Measurements from ENCODE around the gene ZBED4.

The ZBED4 gene

DNA sequence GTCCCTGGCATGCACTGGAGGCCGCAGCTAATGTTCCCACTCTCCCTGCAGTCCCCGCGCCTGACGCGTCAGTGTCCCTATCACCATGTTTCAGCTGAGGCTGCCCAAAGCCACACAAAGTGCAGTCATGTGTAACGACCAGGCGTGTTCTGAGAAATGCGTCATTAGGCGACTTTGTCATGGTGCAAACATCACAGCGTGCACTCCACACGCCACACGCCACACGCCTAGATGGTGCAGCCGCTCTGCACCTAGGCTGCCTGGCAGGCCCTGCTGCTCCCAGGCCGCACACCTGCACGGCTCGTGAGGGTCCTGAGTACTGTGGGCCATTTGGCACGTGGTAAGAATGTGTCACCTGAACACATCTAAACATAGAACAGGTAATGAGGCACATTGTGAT is 67.2 kb downstream of the ZBED4 start:
- no peak for DNase-seq (ENCODE audit: low read depth)

DNA sequence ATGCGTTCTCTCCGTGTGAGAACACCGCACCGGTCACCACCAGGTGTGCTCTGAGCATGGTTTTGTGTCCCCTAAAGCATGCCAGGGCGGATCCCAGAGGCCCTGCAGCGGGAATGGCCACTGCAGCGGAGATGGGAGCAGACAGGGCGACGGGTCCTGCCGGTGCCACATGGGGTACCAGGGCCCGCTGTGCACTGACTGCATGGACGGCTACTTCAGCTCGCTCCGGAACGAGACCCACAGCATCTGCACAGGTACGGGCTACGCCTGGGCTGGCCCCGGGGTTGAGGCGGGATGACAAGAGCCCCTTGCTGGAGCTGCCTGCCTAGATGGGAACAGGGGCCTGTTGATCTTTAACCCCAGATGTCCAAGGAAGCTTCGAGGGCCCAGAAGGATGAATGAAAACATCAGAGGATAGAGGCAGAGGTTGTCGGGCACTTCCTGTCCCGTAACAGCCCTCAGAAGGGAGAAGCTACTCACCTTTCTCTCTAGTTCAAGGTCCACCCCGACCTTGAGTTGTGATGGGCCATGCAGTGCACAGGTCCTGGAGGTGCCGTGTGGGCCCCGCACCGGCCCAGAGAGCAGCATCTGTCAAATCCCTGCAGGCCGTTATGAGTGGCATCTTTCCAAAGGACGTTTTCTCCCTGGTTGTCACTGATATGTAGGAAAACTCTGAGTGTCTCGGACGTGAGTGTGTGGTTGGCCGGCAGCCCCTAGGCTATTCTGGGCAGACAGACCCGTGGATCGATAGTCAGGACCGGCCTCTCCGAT is 68.0 kb downstream of the ZBED4 start:
- no peak for DNase-seq (ENCODE audit: low read depth)

DNA sequence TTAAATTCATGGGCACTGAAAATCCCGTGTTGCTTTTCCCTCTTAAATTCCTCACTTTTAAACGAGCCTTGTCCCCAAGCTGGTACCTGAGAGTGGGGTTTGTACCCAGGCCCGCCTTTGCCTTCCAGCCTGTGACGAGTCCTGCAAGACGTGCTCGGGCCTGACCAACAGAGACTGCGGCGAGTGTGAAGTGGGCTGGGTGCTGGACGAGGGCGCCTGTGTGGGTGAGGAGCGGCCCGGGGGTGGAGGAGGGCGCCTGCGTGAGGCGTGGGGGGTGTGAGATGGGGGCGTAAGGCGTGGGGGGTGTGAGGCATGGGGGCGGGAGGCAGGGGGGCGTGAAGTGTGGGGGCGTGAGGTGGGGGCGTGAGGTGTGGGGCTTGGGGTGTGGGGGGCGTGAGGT is 68.8 kb downstream of the ZBED4 start:
- no peak for DNase-seq (ENCODE audit: low read depth)

DNA sequence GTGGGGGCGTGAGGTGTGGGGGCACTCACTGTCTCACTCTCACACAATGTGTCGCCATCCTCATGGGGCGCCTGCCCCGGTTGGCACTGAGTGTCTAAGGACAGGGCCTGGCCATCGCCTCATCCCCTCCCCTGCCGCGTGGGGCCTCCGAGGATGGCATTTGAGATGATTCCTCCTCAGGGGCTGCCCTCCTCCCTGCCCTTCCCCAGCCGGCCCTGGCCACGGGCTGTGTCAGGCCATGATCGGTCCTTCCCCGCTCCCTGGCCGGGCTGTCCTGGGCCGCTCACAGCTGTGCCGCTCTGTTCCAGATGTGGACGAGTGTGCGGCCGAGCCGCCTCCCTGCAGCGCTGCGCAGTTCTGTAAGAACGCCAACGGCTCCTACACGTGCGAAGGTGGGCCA is 69.3 kb downstream of the ZBED4 start:
- no peak for DNase-seq (ENCODE audit: low read depth)

DNA sequence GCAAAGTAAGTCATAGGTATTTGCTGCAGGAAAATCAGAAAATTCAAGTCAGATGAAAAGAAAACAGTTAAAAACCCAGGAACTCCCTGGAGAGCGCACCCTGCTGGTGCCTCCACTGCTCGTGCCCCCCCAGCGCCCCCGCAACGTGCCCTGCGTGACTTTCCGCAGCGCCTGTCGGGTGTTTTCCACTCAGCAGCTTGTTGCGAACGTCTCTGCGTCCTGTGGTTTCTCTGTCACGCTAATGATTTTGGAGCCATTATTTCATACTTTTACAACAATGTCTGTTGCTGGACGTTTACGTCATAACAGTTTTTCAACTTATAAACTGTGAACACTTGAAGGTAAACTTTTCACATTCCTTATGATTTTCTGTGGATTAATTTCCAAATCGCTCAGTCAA is 69.8 kb downstream of the ZBED4 start:
- no peak for DNase-seq (ENCODE audit: low read depth)

DNA sequence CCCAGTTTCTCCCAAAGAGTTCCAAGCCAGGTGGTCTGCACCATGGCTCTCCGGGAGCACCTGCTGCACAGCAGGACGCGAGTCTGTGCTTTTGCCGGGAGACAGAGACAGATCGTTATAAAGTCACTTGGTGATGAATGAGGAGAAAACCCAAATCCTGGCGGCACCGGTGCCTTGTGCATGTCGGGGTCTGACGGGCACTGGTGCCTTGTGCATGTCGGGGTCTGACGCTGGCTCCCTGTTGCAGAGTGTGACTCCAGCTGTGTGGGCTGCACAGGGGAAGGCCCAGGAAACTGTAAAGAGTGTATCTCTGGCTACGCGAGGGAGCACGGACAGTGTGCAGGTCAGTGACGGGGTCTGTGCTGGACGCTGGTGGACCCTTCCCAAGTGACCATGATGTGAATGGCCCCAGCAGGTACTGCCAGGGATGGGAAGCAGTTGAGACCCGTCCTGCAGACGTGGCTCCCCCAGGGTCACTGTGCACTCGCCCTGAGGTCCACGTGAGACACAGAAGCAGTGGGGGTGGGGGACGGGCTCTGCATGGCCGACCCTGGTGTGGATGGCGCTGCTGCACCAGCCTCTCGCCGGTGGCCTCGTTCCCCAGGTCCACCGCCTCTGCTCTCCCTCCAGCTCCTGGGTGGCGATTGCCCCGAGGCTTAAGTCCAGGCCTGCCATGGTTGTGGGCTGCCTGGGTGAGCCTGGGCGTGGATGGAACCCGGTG is 70.6 kb downstream of the ZBED4 start:
- DNase-seq (ENCODE audit: low read depth) = no peak

DNA sequence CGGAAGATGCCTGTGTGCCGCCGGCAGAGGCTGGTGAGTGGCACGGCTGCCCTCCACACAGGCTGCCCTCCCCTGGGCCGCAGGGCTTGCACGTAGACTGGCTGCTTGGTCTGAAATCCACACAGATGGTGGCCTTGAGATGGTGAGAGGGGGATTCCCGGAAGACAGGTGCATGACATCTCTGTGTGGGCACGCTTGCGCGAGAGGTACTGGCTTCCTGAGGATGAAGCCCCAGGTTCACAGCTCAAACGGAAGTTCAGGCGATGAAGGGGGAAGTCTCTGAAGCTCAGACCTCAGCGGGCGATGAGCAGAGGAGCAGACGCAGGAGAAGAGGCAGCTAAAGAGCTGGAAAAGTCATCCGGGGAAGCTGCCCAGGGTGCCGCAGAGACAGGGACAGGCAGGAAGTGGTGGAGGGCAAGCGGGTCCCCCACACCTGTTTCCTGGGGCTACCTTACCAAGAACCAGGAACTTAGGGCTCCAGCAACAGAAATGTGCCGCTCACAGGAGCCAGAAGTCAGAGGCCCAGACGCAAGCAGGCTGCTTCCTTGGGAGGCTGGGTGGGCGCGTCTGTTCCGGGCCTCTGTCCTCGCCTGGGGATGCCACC is 72.0 kb downstream of the ZBED4 start:
- no peak for DNase-seq (ENCODE audit: low read depth)

DNA sequence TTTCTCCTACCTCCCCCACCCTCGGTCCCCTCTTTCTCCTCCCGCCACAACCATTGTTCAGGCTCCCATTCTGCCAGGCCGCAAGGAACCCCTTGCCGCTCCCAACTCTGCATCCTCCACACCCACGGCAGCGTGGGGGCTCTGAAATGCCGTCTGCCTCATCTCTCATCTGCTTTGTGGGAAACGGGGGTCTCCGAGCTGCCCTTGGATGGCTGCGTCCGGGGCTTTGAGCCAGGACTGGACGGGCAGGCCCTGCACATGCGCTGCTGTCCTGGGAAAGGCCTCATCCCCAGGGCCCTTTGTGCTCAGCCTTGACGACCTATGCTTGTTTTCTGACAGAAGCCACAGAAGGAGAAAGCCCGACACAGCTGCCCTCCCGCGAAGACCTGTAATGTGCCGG is 73.3 kb downstream of the ZBED4 start:
- no peak for DNase-seq (ENCODE audit: low read depth)

DNA sequence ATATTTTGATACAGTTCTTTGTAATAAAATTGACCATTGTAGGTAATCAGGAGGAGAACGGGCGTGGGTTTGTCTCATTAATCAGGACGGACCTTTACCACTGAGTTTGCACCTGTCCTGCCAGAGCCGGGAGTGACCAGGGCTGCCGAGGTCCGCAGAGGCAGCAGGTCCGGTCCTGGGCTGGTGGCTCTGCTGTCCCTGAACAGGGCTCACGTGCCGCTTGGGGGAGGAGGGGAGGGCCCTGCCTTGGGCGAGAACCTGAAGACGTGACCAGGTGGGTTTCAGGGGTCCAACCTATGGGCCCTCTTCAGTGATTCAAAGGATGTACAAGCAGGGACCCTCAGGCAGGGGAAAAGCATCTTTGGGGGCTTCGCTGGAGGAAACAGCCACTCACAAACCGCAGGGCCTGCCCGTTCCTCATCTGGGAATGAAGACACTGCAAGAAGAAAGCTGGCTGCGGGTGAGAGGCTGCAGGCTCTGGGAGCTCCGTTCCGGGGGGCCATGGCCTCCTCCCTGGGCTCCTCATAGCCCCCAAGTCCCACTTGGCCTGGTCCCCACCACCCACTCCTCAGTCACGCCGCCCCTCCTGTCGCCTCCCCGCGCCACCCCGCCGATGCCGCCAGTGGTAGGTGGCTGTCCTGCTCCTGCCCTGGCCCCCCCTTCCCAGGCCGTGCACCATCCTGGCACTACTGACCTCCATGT is 74.0 kb downstream of the ZBED4 start:
- no peak for DNase-seq (ENCODE audit: low read depth)

DNA sequence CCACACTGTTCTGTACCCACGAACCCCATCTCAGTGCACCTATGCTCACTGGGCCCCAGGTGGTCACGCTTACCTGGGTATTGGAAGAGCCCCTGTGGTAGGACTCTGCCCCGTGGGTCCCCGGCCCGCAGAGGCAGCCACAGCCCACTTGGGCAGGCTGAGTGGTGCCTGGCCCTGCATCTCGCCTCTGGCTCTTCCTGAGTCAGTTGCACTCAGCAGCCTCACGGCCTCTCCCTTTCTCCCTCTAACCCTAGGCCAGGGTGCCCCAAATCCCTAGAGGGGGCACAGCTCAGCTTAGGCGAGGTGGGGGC is 74.5 kb downstream of the ZBED4 start:
- no peak for DNase-seq (ENCODE audit: low read depth)

DNA sequence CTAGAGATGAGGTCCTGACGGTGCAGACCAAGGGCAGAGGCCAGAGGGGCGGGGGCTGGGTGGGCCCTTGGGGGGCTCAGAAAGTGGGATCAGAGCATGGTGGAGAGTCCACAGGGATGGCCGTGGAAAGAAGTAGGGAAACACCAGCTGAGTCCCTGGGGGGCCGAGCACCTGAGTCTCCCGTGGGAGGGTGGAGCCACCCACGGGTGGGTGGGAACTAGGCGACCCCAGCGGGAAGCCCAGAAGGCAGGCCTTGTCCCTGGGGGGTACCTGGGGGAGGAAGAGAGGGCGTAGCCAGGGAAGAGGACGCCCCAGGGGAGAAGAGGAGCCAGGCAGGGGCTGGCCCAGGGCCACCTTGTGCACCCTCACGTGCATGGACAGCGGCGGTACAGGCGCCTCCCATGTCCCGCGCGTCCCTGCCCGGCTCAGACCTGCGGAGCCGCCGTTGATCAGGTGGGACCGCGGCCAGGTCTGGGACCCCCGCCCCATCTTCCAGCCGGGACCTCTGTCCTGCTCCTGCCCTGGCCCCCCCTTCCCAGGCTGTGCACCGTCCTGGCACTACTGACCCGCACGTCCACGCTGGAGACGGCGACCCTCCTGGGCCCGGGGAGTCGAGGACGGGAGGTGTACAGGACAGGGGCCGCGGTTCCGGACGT is 75.0 kb downstream of the ZBED4 start:
- no peak for DNase-seq (ENCODE audit: low read depth)

DNA sequence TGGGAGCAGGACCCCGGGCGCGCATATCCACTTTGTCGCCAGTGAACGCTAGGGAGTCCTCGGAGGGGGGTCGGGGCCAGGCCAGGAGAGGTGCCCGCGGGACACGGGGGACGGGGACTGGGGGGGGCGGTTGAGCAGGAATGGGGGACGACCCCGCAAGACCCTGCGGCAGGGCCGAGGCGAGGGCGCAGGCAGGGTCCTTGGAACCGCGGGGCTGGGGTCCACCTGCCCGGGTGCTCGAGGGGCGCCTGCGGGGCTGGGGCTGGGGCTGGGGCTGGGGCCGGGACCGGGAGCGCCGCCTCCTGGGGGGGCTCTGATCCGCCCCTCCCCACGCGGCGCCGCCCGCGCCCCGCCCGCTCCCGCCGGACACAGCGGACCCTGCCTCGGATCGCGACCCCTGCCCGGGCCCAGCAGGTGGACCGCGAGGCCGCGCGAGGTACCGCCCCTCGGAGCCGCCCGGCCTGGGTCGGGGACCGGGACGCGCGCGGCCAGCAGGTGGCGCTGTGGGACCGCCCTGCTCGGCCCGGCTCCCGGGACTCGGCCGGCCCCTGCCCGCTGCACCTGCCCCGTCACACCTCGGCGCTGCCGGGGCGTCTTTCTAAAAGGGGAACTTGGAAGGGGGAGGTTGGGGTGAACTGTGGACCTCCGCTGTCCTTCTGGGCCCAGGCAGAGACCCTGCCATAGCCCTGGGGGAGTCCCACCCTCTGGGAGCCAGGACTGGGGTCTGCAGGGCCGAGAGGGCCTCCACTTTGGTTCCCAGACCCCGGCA is 75.8 kb downstream of the ZBED4 start:
- peak; percentile 81 for DNase-seq (ENCODE audit: low read depth)

DNA sequence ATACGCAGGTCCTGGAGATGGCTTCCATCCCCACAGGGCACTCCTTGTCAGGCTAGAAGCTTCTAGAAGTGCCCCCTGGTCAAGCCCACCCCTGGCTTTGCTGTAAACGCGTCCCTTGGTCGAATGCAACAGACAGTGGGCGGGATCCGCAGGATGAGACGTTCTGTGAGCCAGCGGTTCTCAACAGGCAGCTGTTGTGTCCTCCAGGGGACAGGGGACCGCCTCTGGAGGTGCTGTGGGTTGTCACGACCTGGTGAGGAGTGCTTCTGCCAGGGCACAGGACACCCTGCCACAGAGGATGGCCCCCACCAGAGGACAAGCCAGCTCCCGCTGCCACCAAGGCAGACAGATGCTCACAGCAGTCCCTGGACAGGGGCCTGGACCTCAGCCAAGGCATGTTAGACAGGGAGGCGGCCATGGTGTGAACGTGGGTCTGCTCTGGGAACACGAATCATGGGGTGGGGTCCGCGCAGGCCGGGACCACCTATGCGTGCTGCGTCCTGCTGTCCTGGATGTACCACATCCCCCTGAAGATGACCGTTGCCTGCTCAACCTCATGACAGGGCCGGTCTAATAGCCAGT is 76.4 kb downstream of the ZBED4 start:
- no peak for DNase-seq (ENCODE audit: low read depth)

DNA sequence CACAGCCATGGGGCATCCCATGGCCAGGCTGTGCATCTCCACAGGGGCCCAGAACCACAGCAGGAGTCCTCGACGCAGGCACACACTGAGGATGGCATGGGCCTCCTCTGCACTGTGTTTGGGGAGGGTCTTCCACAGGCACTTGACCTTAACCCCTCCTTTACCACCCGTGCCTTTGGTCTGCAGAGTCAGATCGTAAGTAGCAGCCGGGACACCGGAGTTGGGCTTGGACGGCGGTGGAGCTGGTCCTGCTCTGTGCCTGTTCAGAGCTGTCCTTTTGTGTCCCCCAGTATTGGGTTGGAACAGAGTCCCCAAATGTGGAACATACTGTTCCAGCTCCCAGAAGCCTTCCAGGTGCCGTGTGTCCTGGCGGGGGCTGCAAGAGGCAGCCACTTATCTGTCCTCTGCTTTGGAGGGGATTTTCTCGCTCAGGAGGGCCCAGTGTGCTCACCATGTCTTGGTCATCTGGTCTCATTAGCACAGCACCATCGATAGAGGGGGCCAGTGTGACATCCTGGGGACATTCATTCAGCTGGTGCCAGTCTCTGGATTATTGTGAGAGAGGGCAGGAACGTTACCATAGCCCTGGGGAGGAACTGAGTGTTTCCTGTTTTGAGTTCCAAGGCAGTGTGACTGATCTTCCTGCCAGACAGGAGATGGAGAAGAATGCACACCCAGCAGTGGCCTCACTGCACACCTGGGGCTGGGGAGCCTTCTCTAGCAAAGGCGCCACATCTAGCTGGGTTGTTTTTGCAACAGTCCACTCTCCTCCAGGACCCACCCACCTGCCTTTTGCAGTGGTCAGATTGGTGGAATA is 77.2 kb downstream of the ZBED4 start:
- no peak for DNase-seq (ENCODE audit: low read depth)

DNA sequence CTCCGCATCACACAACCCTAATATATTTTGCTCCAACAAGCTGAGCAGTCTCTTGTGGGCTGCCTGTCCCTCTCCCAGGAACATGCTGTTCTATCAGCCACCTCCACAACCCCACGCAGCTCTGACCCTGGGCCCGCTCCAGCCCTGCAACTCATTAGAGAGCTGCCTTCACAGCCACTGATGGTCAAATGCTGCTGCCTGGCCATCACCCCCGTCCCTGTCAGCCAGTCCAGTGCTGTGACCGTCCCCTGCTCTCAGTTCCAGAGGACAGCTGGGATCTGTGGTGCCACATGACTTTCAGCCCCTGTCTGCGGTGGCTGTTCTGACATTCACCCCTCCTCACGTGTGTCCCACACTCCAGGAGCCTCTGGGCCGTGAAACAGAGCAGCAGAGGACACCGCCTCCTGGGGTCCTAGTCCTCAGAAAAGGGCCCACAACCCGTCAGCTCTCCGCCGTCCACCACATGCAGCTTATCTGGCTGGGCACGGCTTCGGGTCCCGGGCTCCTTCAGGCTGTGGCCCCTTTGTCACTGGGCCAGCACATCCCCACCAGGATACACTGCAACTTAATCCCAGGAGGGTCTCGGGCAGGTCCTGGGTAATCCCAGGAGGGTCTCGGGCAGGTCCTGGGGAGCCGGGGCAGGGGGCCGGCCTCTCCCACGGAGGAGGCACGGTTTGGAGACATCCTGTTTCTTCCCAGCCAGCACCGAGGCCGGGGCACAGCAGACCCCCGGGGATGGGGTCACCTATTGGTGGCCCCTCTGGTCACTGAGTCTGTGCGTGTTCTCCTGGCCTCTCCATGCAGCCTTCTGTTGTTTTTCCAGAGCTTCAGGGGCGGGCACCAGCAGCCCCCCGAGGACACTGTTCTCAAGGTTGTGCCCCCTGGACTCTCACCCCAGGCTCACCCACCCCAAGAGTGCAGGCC is 79.9 kb downstream of the ZBED4 start:
- no peak for DNase-seq (ENCODE audit: low read depth)

DNA sequence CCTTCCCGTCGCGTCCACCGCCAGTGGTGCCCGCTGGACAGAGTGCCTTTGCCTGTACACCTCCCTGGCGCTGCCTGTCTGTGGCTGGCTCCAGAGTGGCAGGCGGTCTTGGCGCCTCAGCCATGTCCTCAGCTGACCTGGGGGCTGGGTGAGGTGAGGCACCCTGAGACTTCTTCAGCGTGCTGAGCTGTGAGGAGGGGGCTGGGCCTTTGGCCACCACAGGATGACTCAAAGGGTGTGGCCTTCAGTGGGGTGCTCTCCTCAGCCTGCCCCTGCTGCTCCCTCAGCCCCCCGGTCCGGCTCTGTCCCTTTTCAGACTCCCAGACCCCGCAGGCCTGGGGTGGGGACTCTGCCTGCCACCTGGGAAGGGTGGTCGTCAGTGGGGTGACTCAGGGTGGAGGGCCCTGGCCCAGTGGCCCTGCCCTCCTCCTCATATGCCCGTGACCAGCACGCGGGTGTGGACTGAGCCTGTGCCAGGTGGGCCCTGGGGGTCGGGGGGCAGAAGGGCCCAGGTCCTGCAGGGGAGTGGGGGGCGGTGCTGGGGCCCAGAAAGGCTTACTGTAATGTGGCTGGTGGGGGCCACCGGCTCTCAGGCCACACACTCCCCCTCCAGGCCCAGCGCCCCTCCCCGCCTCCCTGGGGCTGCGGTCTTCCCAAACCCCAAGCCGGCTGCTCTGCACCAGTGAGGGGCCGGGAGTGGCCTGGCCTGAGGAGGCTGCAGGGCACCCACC is 80.7 kb downstream of the ZBED4 start:
- no peak for DNase-seq (ENCODE audit: low read depth)

DNA sequence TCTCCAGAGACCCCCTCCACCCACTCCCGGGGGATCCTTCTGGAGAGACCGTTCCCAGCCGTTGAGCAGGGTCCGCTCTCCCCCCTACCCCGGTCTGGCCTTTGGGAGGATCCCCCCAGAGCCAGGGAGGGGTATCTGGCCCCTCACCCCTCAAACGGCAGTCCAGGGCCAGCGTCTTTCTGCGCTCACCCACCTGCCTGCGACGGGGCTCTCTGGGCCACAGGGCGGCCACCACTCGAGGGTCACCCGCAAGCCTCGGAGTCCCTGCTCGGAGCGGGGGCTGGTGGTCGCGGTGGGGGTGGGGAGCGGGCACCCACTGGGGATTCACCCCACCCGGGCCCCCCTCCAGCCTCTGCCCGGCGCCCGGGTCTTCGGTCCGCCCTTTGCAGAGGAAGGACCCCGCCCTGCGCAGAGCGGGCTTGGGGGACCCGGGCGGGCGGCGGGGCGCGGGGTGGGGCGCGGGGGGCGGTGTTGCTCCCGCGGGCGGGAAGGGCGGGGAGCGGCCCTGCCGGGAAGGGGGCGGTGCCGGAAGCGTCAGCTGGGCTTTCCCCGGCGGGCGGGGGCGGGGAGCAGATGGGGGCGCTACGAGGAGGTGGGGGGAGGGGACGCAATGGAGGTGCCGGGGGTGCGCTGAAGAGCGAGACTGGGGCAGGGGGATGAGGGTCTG is 81.4 kb downstream of the ZBED4 start:
- DNase-seq (ENCODE audit: low read depth) = peak; percentile 81

DNA sequence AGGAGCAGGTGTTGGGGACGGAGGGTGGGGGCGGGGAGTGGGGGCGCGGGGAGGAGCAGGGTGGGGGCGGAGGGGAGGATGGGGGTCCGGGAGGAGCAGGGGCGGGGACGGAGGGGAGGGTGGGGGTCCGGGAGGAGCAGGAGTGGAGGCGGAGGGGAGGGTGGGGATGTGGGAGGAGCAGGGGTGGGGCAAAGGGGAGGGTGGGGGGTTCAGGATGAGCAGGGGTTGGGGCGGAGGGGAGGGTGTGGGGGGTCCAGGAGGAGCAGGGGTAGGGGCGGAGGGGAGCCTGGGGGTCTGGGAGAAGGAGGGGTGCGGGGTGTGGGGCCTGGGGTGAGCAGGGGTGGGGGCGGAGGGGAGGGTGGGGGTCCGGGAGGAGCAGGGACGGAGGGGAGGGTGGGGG is 81.9 kb downstream of the ZBED4 start:
- no peak for DNase-seq (ENCODE audit: low read depth)
